22Rv1 (cell line): ENCODE results near the gene CYP2W1.

Source experiments
- CTCF ChIP-seq: fragments of 450-650 bp; IDR thresholded peaks from 2 replicates; pipeline ENCODE4 v1.5.1; 2017; ENCODE audit warnings: mild to moderate bottlenecking
- ZFX ChIP-seq: fragments of 450-650 bp; IDR thresholded peaks from 2 replicates; pipeline ENCODE4 v1.6.1; 2017; ENCODE audit warnings: antibody characterized with exemption, borderline replicate concordance

- TF ChIP-seq CTCF, result no peak
- no peak for TF ChIP-seq ZFX
These were observed 12.2 kb upstream of the CYP2W1 start for GRCh38 chr7:970744-971143.
